Measurements from ENCODE around the gene GSTT2.
"Not testable (repeated sequence)": the region's sequence is repeated elsewhere in the genome, so short reads cannot be mapped to it uniquely, and the experiment has no call there.

Gene GSTT2

DNA sequence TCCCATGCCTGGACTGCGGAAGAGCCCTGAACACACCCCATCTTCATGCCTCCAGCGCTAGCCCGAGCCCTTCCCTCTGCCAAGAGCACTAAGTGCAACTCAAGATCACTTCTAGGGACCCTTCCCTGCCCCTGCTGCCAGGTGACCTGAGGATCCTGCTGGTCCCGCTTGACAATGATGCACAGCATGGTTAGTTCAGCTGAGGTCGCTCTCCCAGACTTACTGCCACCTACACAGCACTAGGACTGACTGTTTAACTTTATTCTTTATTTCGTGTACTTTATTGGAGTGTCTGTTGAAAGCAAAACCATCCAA, 25.0 kb upstream of the GSTT2 start:
- H3K27me3 ChIP-seq (ENCODE audit: control insufficient read depth in 2 of 2, insufficient read depth in 2 of 2, low read length in 2 of 2); H3K9ac ChIP-seq (ENCODE audit: low read depth in 1 of 2, low read length in 2 of 2); H3K9me3 ChIP-seq (ENCODE audit: control insufficient read depth in 2 of 2, low read length in 2 of 2); H3K27ac ChIP-seq (ENCODE audit: low read depth in 2 of 2, low read length in 2 of 2); H3K4me3 ChIP-seq (ENCODE audit: low read length in 2 of 2); H3K4me1 ChIP-seq (ENCODE audit: control insufficient read depth in 2 of 2, insufficient read depth in 2 of 2, low read length in 2 of 2); H3K36me3 ChIP-seq (ENCODE audit: control insufficient read depth in 2 of 2, insufficient read depth in 2 of 2, low read length in 2 of 2): not testable (repeated sequence)

DNA sequence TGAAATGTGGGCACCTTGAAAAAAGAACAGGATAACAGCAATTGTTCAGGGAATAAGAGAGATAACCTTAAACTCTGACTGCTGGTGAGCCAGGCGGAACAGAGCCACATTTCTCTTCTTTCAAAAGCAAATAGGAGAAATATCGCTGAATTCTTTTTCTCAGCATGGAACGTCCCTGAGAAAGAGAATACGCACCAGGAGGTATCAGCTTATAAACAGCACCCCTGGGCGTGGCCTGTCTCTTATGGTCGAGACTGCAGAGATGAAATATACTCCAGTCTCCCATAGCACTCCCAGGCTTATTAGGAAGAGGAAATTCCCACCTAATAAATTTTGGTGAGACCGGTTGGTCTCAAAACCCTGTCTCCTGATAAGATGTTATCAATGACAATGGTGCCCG, 24.0 kb upstream of the GSTT2 start:
- H3K9ac ChIP-seq (ENCODE audit: low read depth in 1 of 2, low read length in 2 of 2); H3K9me3 ChIP-seq (ENCODE audit: control insufficient read depth in 2 of 2, low read length in 2 of 2); H3K27ac ChIP-seq (ENCODE audit: low read depth in 2 of 2, low read length in 2 of 2); H3K4me1 ChIP-seq (ENCODE audit: control insufficient read depth in 2 of 2, insufficient read depth in 2 of 2, low read length in 2 of 2); H3K27me3 ChIP-seq (ENCODE audit: control insufficient read depth in 2 of 2, insufficient read depth in 2 of 2, low read length in 2 of 2); H3K36me3 ChIP-seq (ENCODE audit: control insufficient read depth in 2 of 2, insufficient read depth in 2 of 2, low read length in 2 of 2); H3K4me3 ChIP-seq (ENCODE audit: low read length in 2 of 2): not testable (repeated sequence)

DNA sequence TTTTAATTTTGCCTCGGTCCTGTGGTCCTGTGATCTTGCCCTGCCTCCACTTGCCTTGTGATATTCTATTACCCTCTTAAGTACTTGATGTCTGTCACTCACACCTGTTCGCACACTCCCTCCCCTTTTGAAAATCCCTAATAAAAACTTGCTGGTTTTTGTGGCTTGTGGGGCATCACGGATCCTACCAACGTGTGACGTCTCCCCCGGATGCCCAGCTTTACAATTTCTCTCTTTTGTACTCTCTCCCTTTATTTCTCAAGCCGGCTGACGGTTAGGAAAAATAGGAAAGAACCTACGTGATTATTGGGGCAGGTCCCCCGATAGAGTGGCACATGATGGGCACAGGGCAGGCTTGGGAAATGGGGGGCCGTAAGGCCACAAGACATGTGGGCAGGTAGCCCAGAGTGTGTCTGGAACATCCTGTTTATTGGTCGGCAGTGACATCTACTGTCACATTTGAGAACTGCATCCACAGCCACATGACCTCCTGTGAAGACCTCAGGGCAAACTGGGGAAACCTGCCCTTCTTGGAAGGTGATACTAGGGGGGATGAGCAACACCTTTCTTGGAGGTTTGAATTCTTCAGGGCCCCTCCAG, 23.5 kb upstream of the GSTT2 start:
- not testable (repeated sequence) for H3K9me3 ChIP-seq (ENCODE audit: control insufficient read depth in 2 of 2, low read length in 2 of 2)

DNA sequence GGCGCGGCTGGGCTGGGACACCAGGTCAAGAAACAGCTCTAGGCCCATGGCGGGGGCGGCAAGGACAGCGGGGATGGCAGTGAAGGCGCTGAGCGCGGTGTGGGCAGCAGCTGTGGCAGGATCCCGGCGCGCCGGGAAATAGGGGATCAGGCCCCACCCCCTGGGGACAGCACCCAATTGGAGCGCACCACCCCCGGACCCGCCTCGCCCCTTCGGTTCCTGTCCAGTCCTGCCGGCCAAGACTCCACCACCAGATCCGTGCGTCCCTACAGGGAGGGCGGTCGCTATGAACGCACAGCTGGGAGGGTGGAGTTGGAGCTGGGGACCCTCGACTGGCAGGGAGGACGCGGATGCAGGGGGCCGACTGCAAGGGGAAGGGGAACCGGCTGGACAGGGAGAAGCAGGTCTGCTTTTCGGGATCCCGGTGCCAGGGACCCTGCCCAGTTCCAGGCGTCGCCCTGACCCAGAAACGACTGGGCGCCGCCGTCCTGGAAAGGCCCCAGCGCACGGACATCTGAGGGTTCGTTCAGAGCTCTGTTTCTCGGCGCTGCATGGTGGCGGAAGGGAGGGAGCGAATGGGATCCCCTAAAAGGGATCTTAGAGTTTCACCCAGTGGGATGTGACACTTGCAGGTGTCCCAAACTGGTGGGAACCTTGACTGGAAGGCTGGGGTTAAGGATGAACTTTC, 18.7 kb upstream of the GSTT2 start, which contains the start of gene GSTT2B:
GSTT2B (minus strand) TSS at position 112 of the 688 bp plus-strand sequence; CDS start at position 48, 64 bp downstream.
- not testable (repeated sequence) for H3K27ac ChIP-seq (ENCODE audit: low read depth in 2 of 2, low read length in 2 of 2); H3K4me3 ChIP-seq (ENCODE audit: low read length in 2 of 2); H3K4me1 ChIP-seq (ENCODE audit: control insufficient read depth in 2 of 2, insufficient read depth in 2 of 2, low read length in 2 of 2); H3K9me3 ChIP-seq (ENCODE audit: control insufficient read depth in 2 of 2, low read length in 2 of 2); H3K36me3 ChIP-seq (ENCODE audit: control insufficient read depth in 2 of 2, insufficient read depth in 2 of 2, low read length in 2 of 2); H3K9ac ChIP-seq (ENCODE audit: low read depth in 1 of 2, low read length in 2 of 2); H3K27me3 ChIP-seq (ENCODE audit: control insufficient read depth in 2 of 2, insufficient read depth in 2 of 2, low read length in 2 of 2)

More for the DNA sequence above, 23.5 kb upstream of the GSTT2 start:
- H3K36me3 ChIP-seq (ENCODE audit: control insufficient read depth in 2 of 2, insufficient read depth in 2 of 2, low read length in 2 of 2); H3K9ac ChIP-seq (ENCODE audit: low read depth in 1 of 2, low read length in 2 of 2); H3K4me3 ChIP-seq (ENCODE audit: low read length in 2 of 2); H3K27ac ChIP-seq (ENCODE audit: low read depth in 2 of 2, low read length in 2 of 2); H3K4me1 ChIP-seq (ENCODE audit: control insufficient read depth in 2 of 2, insufficient read depth in 2 of 2, low read length in 2 of 2); H3K27me3 ChIP-seq (ENCODE audit: control insufficient read depth in 2 of 2, insufficient read depth in 2 of 2, low read length in 2 of 2): not testable (repeated sequence)

DNA sequence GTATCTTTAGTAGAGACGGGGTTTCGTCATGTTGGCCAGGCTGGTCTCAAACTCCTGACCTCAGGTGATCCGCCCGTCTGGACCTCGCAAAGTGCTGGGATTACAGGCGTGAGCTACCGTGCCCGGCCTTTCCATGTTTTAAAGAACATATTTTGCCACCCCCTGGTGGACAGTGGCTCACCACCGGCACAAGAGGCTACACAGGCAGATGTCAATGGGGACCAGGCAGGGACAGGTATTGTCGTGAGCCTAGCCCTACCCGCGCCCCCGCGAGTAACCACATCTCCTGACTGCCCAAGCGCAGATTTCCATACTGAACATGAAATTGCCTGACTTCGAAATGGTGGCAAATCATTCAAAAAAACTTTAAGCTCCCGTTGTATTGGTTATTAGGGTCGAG, 13.8 kb upstream of the GSTT2 start:
- peaks cover 21% of the 10 kb centered on the region in 2 donors for H3K36me3 ChIP-seq (ENCODE audit: control insufficient read depth in 2 of 2, insufficient read depth in 2 of 2, low read length in 2 of 2)
- not testable (repeated sequence) for H3K27ac ChIP-seq (ENCODE audit: low read depth in 2 of 2, low read length in 2 of 2); H3K4me1 ChIP-seq (ENCODE audit: control insufficient read depth in 2 of 2, insufficient read depth in 2 of 2, low read length in 2 of 2); H3K9me3 ChIP-seq (ENCODE audit: control insufficient read depth in 2 of 2, low read length in 2 of 2); H3K9ac ChIP-seq (ENCODE audit: low read depth in 1 of 2, low read length in 2 of 2); H3K4me3 ChIP-seq (ENCODE audit: low read length in 2 of 2); H3K27me3 ChIP-seq (ENCODE audit: control insufficient read depth in 2 of 2, insufficient read depth in 2 of 2, low read length in 2 of 2)

DNA sequence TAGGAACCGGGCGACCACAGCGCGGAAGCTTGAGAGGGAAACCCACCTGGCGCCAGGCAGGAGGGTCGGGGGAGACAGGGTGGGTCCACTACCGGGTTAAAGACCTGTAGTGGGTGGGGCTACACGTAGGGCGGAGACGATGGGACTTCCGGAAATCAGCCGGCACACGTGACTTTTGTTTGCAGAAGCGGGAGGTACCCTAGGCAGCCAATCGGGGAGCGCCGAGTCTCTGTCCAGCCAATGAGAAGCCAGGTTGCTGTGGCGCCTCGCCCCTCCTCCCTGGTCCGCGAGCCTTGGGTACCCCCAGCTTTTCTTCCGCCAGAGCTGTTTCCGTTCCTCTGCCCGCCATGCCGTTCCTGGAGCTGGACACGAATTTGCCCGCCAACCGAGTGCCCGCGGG, 13.4 kb upstream of the GSTT2 start, which contains the start of gene DDTL:
DDTL (plus strand) TSS at position 321 of the 400 bp plus-strand sequence; CDS start at position 348, 27 bp downstream.
- not testable (repeated sequence) for H3K9ac ChIP-seq (ENCODE audit: low read depth in 1 of 2, low read length in 2 of 2); H3K27ac ChIP-seq (ENCODE audit: low read depth in 2 of 2, low read length in 2 of 2); H3K9me3 ChIP-seq (ENCODE audit: control insufficient read depth in 2 of 2, low read length in 2 of 2); H3K4me3 ChIP-seq (ENCODE audit: low read length in 2 of 2); H3K27me3 ChIP-seq (ENCODE audit: control insufficient read depth in 2 of 2, insufficient read depth in 2 of 2, low read length in 2 of 2); H3K4me1 ChIP-seq (ENCODE audit: control insufficient read depth in 2 of 2, insufficient read depth in 2 of 2, low read length in 2 of 2)
- H3K36me3 ChIP-seq (ENCODE audit: control insufficient read depth in 2 of 2, insufficient read depth in 2 of 2, low read length in 2 of 2) = peaks cover 26% of the 10 kb centered on the region in 2 donors

DNA sequence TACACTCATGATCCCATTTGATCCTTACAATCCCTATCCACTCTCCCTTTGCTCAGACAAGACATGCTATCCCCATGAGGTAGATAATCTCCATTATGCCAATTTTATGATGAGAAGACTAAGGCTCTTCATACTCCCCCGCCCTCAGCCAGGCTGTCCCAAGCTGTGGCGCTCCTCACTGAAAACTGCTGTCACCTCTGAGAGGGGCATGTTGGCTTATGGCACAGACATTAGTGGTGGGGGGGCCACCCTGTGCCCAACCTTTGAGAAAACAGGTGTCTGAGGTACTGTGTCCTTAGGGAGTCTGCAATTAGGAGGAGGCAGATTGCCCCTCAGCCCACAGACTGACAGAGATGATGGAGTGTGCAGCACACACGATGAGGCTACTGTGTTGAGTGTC, 10.9 kb upstream of the GSTT2 start:
- no peaks in the 10 kb centered on the region for H3K9me3 ChIP-seq (ENCODE audit: control insufficient read depth in 2 of 2, low read length in 2 of 2)
- H3K4me3 ChIP-seq (ENCODE audit: low read length in 2 of 2) = no peak overlapping the region
- H3K4me1 ChIP-seq (ENCODE audit: control insufficient read depth in 2 of 2, insufficient read depth in 2 of 2, low read length in 2 of 2) = no peaks in the 10 kb centered on the region
- H3K27ac ChIP-seq (ENCODE audit: low read depth in 2 of 2, low read length in 2 of 2) = no peak overlapping the region
- H3K36me3 ChIP-seq (ENCODE audit: control insufficient read depth in 2 of 2, insufficient read depth in 2 of 2, low read length in 2 of 2) = peaks cover 29 to 30% of the 10 kb centered on the region in 2 donors
- H3K27me3 ChIP-seq (ENCODE audit: control insufficient read depth in 2 of 2, insufficient read depth in 2 of 2, low read length in 2 of 2) = no peaks in the 10 kb centered on the region
- H3K9ac ChIP-seq (ENCODE audit: low read depth in 1 of 2, low read length in 2 of 2) = no peak overlapping the region

DNA sequence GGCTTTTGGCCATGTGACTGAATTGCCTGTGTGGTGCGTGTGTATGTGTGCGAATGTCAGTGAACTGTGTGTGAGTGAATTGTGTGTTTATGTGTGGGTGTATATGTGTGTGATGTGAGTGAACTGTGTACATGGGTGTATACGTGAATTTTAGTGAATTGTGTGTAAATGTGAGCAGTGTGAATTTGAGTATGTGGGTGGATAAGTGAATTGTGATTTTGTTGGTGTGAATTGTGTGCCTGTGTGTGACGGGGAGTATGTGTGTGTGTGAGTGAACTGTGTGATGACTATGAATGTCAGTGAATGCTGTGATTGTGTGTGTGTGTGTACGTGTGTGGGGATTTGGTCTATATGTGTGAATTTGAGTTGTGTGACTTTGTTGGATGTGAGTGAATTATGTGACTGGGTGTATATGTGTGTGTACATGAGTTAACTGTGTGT, 9.7 kb upstream of the GSTT2 start:
- Histone ChIP-seq H3K27ac (ENCODE audit: low read depth in 2 of 2, low read length in 2 of 2) (no peak overlapping the region), H3K36me3 (ENCODE audit: control insufficient read depth in 2 of 2, insufficient read depth in 2 of 2, low read length in 2 of 2) (peaks cover 29 to 30% of the 10 kb centered on the region in 2 donors), H3K4me3 (ENCODE audit: low read length in 2 of 2) (no peak overlapping the region), H3K9ac (ENCODE audit: low read depth in 1 of 2, low read length in 2 of 2) (no peak overlapping the region), H3K27me3 (ENCODE audit: control insufficient read depth in 2 of 2, insufficient read depth in 2 of 2, low read length in 2 of 2) (no peaks in the 10 kb centered on the region), H3K4me1 (ENCODE audit: control insufficient read depth in 2 of 2, insufficient read depth in 2 of 2, low read length in 2 of 2) (no peaks in the 10 kb centered on the region), H3K9me3 (ENCODE audit: control insufficient read depth in 2 of 2, low read length in 2 of 2) (no peaks in the 10 kb centered on the region)

DNA sequence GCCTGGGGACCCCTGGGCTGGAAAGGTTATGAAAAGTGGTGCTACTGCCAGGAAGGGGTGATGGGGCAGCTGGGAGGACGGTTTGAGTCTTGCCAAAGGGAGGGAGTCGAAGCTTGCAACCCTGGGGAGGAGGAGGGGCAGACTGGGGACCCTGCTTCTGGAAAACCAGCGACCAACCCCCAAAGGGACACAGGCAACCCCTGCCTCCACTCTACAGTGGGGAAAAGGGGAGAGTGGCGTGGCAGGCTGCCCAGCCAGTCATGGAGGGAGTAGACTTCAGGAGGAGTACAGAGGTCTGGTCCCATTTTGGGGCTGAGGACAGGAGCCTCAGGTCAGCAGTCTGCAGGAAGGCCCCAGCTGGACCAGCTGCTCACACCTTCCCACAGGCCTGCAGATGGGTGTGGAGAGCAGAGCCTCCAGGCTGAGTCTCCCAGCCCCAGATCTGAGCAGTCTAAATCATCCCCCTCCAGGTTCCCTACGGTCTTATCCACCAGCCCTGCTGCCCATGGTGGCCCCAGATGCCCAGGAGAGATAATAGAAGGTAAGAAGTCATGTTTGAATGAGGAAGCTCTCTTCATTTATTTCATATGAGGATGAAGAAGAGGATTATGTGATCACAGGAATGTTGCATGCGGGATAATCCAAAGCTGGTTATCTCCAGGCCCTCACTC, 9.0 kb upstream of the GSTT2 start:
- Histone ChIP-seq H3K9ac (ENCODE audit: low read depth in 1 of 2, low read length in 2 of 2) (no peak overlapping the region), H3K27ac (ENCODE audit: low read depth in 2 of 2, low read length in 2 of 2) (no peak overlapping the region), H3K4me1 (ENCODE audit: control insufficient read depth in 2 of 2, insufficient read depth in 2 of 2, low read length in 2 of 2) (no peaks in the 10 kb centered on the region), H3K36me3 (ENCODE audit: control insufficient read depth in 2 of 2, insufficient read depth in 2 of 2, low read length in 2 of 2) (peaks cover 29 to 30% of the 10 kb centered on the region in 2 donors), H3K9me3 (ENCODE audit: control insufficient read depth in 2 of 2, low read length in 2 of 2) (no peaks in the 10 kb centered on the region), H3K4me3 (ENCODE audit: low read length in 2 of 2) (no peak overlapping the region), H3K27me3 (ENCODE audit: control insufficient read depth in 2 of 2, insufficient read depth in 2 of 2, low read length in 2 of 2) (no peaks in the 10 kb centered on the region)

DNA sequence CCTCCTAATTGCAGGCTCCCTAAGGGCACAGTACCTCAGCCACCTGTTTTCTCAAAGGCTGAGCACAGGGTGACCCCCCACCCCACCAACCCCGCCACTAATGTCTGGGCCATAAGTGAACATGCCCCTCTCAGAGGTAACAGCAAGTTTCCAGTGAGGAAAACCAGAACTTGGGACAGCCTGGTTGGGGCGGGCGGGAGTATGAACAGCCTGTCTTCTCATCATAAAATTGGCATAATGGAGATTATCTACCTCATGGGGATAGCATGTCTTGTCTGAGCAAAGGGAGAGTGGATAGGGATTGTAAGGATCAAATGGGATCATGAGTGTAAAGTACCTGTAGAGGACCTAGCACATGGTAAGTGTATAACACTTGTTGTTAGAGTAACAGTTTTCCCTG, 8.0 kb upstream of the GSTT2 start:
- H3K9ac ChIP-seq (ENCODE audit: low read depth in 1 of 2, low read length in 2 of 2); H3K27me3 ChIP-seq (ENCODE audit: control insufficient read depth in 2 of 2, insufficient read depth in 2 of 2, low read length in 2 of 2); H3K27ac ChIP-seq (ENCODE audit: low read depth in 2 of 2, low read length in 2 of 2); H3K4me3 ChIP-seq (ENCODE audit: low read length in 2 of 2); H3K9me3 ChIP-seq (ENCODE audit: control insufficient read depth in 2 of 2, low read length in 2 of 2); H3K4me1 ChIP-seq (ENCODE audit: control insufficient read depth in 2 of 2, insufficient read depth in 2 of 2, low read length in 2 of 2): not testable (repeated sequence)
- H3K36me3 ChIP-seq (ENCODE audit: control insufficient read depth in 2 of 2, insufficient read depth in 2 of 2, low read length in 2 of 2) = peaks cover 29 to 30% of the 10 kb centered on the region in 2 donors

Data from mucosa of rectum (tissue), 2 donors.